Forelimb muscle (tissue), 1 donor: Measurements from ENCODE around the gene NOG. TPM values are rescaled to one million over a fixed set of nuclear protein-coding genes. Genes with fewer than 3 reads are reported as not detected.

Source experiments
- DNase-seq: peaks from one replicate; pipeline ENCODE4 v3.0.0-alpha.2; 2013; ENCODE audit warnings: low read depth
- polyA plus RNA-seq: library from polyadenylated mRNA; unstranded; fragments of 120-200 nt; gene quantifications from one replicate; pipeline ENCODE4 v1.2.1, GENCODE V29; 2013; ENCODE audit not compliant: insufficient read length

Gene NOG
- polyA plus RNA-seq, 1 donor, result 5.1 TPM

DNA sequence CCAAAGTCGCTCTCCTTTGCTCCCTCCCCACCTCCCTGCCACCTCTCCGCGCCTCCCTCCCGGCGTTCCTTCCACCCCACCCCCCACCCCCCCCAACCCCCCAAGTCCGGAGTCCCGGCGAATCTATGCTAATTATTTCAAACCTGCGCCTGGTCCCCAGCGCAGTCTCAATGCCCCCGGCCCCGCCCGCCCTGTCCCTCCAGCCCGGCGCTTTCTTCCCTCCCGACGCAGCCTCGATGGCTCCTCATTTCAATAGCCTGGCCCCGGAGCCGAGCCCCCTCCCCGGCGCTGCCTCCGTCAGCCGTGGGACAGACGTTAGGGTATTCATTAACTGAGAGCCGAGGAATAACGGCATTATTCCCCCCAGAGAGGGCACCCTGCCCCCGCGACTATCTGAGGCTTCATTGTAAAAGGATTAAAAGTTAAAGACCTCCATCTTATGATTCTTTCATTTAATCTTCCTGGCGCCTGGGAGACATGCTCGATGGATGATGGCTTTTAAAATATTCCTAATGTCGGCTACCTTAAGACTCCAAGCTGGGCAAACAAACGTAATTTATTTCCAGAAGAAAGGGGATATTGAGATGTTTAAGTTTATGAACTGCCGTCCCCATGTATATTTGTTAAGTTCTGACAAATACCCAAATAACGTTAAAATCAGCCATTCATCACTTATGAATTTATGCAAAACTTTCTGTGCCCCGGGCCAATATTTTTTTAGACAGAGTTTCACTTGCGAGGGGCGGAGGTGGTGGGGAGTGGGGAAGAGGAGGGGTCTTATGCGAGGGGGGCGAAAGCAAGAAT lies 3.4 kb downstream of the NOG start:
- DNase-seq, result no peak

DNA sequence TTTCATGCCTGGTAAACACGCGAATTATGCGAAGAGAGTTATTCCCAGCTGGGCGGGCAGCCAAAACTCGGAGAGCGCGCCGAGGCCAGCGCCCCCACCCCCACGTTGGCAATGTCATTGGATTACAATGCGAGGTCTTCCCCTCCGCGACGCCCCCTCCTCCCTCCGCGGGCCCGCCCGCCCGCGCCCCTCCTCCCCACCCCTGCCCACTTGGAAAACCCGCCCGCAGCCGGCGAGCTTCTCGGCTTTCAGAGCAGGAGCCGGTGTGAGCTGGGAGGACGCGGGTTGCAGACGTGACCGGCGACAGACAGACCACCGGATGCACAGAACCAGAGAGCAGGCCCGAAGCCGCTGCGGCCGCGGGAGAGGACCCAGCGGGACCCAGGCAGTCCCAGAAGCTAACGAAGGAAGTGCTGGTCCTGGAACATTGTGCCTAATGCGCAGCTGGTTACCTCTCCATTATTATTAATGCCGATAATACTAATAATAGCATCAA lies 4.0 kb downstream of the NOG start:
- no peak for DNase-seq

DNA sequence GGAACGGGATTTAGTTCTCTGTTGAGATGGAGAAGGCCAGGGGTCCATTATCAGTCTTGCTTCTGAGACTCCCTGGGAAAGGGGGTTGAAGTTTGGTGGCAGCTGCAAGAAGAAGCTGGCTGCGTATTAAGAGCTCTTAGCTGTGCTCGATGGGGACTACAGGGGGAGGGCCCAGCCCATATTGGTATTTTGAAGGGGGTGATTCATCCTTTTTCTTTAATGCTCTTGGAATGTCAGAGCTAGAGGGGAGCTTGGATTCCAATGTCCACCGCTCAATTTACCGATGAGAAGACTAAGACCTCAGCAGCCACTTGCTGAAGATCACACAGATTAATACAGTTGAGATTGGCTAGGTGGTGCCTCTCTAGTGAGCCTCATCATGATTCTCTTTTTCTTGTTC lies 5.0 kb downstream of the NOG start:
- DNase-seq, result no peak

DNA sequence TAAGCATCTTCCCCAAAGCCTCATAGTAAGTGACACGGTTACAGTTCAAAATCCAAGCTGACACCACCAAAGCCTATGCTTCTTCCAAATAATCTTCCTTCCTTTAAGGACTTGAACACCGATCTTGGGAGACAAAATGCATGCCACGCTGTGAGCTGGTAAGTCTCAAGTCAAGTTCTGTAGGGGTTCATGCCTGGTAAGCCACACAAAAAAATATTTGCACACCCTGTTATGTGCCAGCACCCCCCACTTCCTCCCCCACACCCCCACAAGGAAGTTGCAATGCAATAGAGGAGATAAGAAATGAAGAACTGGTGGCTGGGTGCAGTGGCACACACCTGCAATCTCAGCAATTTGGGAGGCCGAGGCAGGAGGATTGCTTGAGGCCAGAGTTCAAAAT lies 5.6 kb downstream of the NOG start:
- DNase-seq, result no peak

DNA sequence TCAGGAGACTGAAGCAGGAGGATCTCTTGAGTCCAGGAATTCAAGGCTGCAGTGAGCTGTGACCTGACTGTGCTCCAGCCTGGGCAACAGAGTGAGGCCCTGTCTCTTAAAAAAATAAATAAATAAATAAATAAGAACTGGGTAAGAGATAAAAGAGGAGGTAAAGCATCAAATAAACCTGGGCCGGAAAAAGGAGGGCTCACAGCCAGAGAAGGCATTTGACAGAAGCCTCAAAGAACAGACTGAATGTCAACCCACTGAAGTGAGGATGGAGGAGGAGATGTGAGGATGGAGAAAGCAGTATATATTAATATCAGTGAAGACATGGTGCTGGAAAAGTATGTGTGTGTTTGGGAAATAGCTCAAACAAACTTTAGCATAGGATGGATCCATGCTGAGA lies 6.1 kb downstream of the NOG start:
- no peak for DNase-seq

DNA sequence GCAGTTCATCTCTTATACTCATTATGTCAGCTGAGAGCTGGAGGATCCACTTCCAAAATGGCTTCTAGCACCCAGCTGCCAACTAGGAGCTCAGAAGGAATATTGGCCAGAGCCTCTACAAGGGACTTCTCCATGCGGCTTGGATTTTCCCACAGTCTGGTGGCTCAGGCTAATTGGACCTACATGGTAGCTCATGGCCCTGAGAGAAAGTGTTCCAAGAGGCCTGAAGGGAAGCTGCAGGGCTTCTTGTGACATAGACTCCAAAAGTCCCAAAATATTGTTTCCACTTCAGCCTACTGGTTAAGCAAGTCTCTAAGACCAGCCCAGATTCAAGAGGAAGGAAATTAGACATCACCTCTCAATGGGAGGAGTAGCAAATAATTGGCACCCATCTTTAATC lies 6.8 kb downstream of the NOG start:
- DNase-seq, result no peak

DNA sequence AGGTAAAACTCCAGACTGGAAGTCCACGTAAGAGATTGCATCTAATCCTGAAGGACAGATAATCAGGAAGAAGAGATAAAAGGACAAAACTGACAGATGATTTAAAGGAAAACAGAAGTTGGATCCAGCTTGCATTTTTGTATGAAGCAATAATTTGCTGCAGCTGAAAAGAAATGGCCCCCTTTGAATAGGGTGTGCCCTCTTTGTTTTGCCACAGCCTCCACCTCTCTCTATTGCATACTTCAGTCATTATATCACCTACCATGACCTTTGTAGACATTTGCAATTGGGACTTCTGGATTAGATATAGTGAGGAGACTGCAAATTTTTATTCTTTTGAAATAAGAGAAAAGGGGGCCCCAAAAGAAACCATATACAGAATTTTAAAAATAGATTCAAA lies 8.1 kb downstream of the NOG start:
- no peak for DNase-seq

DNA sequence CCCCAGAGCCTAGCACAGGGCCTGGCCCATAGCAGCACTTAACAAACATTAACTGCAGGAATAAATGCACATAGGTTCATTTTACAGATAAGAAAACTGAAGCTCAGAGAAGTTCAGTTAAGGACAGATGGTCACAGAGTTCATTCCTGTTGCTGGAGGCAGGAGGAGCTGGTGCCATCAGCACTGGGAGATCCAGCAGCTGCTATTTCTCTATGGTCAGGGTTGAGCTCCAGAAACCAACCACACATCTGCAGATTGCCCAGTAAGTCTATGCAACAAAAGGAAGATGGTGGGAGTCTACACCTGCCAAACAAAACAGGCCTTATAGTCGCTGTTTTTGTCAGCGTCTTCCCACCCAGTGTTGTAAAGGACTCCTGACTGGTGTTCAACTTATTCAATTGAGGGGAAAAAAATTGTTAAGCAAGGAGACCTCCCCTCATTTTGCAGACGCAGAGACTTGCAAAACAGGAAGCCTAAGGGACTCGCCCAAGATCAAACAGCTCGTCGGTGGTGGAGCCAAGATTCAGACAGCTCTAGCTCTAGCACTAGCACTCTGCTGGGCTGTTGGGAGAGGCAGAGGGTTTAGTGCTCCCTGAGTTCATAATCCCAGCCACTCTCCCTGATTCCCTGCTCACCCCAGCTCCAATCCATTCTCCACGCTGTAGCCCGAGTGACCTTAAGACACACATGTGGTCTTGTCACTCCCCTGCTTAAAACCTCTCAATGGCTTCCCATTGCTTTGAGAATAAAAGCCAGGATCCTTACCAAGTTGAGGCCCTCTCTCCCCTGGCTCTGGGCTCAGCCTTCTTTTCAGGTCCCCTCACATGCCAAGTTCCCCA lies 9.0 kb downstream of the NOG start:
- no peak for DNase-seq

DNA sequence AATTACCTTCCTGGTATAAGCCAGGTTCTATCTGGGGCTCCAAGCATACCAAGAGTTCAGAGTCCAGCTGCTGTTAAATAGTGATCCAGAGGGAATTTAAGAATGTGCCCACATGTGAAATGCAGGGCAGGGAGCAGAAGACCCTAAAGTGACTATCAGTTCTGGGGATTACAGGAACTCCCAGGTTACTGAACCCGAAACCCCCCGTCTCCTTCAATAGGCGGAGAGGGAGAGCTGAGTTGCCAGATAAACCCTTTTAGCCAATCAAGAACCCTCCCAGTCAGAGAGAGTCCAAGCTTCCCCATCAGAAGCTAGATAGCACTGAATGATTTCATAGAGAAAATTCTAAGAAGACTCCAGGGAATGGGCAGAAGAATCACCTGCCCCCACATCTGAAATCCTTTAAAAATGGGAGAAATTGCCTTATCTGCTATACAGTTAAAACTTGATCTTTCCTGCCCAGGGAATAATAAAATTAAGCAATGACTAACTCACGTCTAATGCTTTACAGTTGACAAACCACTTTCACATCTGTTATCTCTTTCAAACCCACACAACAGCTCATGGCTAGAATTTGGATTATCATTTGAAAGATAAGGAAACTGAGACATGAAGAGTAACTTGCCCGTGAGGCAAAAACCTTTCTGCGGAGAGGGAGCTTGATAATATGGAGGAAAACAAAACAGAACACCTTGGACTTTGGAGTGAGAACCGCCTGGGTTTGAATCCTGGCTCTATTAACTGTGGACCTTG lies 10.2 kb downstream of the NOG start:
- no peak for DNase-seq

DNA sequence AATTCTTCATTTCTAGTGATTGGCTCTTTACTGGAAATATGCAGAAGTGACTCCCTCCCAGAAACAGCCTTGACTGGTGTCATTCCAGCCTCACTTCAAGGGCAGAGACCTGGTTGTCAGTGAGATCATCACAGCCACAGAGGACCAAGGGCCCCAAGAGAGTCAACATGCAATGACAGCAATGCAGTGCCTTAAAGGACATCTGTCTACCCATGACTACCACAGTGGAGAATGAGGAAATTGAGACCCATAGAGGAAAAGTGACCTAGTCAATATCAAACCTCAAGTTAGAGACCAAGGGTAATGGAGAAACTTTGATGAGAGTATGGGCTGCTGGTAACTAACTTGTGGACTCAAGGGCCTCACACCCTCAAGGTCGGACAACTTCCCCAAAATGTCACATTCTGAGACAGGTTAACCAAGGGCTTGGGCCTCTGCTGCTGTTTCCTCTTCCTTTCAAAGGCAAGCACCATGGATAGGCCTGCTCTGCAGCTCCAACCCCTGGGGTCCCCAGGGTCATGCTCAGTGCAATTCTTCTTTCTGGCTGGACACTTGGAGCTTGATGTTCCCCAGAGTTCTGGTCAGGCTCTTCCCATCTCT lies 11.3 kb downstream of the NOG start:
- no peak for DNase-seq

DNA sequence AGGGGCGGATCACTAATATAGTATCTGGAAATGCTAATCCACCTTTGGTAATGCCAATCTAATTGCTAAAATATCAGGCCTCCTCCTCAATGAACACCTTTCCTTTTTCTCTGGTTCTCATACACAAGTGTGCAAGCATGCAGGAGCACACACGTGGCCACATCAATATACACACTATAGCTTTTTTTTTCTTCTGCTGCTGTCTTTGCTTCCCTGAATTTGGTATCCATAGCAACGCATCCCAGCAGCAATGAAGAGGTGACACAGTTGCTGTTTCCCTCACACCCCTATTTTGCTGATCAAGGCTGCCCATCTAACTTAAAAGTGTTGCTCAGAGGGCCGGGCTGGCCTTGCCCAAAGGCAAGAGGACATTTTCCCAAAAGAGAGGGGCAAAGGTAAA lies 15.4 kb downstream of the NOG start:
- DNase-seq, result no peak

DNA sequence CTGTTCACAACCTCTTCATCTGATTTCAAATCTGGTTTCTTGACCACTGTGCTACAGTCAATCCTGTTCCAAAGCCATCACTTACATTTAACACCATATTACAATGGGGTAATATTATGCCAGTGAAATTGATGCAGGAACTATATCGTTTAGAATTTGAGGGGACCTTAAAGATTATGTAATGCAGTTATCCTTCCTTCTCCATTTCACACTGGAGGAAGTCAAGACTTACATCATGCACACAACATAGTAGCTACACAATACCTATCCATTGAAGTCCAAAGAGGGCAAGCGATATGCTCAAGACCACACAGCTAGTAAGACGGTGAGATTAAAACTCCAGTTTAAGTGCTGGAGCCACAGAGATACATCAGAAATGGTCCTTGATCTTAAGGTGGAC lies 16.8 kb downstream of the NOG start:
- no peak for DNase-seq

DNA sequence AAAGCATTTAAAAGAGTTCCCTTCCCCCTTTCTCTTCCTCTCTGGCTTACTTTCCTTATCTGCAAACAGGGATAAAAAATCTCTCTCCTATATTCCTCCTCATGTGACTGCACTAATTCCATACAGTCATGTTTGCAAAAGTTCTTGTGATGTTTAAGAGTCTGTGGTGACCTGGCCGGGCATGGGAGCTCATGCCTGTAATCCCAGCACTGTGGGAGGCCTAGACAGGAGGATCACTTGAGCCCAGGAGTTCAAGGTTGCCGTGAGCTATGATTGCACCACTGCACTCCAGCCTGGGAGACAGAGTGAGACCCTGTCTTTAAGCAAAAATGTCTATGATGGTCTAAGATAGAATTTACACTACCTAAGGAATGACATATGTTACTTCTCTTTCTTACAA lies 19.6 kb downstream of the NOG start:
- no peak for DNase-seq

DNA sequence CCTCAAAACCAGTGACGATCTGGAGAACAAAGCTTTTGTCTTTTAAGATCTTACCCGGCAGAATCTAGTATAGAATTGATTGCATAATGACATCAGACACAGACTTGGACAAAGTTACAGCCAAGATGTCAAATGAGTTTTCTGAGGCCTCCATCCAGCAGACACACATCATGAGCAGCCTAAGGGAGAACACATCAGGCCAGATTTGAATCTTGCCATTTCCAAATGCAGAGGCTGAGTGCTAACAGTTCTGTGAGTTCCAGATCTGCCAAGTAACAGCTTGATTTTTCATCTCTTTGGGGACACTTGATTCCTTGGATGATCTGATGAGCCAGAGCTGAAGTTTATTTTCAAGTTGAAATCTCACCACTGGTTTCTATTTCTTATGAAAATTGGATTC lies 21.0 kb downstream of the NOG start:
- no peak for DNase-seq

DNA sequence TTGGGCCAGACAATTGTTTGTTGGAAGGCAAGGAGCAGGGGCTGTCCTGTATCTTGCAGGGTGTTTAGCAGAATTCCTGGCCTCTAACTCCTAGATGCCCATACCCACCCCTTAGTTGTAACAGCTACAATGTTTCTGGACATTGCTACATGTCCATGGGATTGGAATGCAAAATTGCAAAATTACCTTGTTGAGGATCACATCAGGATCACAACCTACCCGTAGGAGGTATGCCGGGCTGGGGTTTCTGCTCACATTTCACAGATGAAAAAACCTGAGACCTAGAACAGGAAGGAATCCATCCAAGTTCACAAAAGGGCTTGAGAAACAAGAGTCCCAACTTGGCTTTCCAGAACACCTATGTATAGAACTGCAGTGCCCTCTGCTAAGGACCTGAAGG lies 22.7 kb downstream of the NOG start:
- no peak for DNase-seq

DNA sequence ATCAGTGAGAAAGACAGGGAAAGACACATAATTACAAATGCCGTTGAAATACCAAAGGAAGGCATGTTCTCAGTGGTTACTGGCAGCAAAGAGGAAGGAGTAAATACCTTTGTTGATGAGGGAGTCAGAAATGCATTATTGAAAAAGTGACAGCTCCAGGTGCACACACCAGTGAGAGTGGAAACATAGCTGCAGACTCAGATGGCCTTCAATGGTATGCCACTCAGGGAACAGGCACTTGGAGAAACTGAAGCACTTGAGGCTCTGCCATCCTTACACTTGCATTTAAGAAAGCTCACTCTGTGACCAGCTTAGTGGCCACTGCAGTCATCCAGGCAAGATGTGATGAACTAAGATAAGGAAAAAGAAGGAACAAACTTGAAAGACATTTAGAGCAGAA lies 29.9 kb downstream of the NOG start:
- no peak for DNase-seq

DNA sequence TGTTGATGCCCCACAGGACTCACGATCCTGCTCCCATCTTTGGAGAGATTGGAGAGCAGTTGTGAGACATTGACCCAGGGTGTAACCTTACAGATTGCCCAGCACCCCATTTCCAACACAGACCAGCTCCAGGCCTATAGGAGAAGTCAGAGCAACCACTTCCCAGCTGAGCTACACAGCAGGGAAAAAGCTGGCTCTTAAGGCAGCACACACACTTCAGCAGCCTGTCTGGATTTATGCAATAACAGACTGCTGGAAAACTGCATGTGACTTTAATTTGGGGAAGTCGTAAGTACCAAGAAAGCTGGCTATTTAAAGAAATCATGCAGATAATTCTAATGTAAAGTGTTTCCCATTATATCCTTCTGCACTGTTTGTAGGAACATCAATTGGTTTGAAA lies 30.8 kb downstream of the NOG start:
- DNase-seq, result no peak

DNA sequence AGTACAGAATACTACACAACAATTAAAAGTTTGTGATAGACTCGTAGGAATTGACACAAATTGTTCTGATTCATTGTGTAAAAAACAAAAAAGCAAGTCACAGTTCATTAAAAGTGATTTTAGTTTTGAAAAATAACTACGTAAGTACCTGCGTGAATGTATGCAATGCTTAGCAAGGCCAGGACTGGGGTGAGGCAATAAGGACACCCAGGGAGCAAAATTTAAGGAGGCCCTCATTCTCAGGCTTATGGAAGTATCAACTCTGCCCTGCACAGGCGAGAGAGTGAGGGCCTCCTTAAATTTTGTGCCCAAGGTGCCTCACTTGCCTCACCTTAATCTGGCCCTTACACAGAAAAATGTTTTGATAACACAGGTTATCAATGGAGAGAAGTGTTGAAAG lies 31.4 kb downstream of the NOG start:
- DNase-seq, result no peak

DNA sequence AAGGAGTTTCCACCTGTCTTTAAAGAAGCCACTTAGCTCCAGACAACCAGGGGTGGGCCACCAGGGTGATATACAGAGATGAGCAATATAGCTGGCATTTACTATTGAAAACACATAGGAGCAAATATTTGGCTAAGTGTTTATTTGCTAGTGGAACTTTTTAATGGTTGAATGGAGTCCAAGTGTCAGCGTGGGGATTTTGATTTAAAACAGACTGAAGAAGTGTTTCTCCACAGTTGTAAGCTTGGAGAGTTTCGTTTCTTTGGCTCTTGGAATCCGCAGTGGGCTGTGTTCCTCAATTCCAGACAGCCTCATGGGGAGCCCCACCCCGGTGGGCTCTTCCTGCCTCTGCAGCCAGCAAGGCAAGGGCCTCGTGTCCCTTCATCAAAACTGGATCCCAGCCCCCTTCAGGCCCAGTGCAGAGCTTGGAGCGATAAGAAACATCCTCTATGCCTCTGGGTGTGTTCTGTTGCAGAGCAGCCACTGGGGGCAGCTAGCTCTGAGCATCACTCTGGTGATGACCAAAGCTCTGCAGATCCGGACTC lies 36.1 kb downstream of the NOG start:
- no peak for DNase-seq

DNA sequence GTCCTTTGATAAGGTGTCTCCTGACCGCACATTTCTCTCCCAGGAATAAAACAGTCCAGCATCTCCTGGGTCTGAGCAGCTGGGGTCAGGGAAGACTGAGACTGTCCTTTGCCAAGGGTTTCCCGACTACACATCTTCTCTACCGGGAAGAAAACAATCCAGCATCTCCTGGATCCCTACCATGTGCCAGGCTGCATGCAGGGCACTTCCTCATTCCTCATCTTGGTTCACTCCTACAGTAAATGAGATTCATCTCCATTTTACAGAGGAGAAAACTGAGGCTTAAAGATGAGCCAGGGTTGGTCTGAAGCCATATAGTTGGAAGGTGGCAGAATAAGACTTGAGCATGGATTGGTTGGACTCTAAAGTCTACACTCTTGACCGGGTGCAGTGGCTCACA lies 36.7 kb downstream of the NOG start:
- no peak for DNase-seq

DNA sequence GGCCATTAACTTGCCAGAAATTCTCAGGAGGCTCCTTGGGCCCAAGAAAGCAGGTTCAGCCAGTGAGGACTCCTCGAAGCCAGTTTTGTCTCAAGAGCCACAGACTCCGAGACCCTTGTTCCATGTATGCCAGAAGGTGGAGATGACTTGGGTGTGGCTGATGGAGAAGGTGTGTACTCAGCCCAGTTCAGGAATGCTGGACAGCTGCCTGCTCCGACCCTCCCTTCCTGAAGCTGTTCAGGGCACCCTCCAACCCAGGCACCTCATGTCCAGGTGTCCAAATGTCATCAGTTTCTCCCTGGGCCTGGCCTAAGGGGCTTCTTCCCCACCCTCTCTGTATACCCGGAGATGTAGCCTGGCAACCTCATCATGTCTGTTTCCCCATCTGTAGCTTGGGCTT lies 40.2 kb downstream of the NOG start:
- DNase-seq, result no peak

DNA sequence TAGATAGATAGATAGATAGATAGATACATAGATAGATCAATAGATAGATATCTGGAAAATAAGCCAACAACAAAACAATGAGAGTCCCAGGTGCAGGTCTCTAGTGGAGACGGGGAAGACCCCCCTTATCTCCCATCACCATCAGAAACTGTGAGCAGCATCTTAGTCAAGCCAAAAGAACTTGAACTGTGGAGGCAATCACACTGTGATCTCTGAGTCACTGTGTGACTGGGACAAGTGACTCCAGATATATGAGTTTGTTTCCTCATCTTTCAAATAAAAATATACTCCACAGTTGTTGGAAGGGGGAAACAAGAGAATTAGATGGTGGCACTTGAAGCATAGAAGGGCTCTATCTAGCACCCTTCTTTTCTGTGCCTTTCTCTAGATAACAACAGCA lies 42.1 kb downstream of the NOG start:
- no peak for DNase-seq
